NCI-H748 treated with DMSO at 0.1 percent for 48 hours (cell line): ENCODE results near the gene SOX14.

Experiments
- DNase-seq: peaks from one replicate; lab custom pipeline; 2025; lab: John Stamatoyannopoulos, UW

SOX14 gene

DNA sequence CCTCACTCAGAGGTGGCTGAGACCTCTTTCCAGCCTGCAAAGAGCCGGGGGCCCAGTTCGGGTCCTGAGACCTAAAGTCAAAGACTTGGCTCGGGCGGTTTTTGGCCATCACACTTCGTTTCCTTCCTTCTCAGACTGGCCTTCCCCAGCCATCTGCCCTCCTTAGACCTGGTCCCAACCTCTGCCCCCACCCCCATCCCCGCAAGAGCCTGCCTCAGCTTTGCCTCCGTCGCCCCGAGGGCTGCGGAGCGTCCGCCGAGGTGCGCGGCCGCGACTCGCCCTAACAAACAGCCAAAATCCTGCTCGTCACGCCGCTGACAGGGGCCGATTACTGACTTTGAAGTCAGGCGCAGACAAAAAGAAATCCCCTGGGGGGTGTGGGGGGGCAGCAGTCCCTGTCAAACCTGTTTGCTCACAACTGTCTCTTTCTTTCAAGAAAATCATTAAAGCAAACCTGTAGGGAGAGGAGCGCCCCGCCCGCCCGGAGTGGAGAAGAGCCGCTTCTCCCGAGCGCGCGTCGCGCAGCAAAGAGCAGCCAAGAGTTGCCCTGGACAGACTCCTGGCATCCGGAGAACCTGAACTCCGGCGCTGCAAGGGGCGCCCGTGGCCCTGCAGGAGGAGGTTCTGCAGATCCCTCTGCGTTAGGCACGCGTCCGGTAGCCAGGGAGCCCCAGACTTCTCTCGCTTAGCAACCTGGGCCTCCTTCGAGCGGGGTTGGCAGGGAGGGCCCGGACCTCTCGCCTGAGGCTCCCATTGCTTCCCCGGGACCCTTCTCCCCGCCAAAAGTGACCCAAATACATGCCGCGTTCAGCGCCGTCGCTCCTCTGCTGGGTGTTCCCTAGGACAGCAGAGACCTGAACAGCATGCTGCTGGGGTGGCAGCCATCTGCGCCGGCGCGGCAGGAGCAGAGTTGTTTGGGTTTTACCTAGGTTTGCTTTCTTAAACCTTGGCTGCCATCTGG lies 4.5 kb downstream of the SOX14 start:
- DNase-seq = no peak

DNA sequence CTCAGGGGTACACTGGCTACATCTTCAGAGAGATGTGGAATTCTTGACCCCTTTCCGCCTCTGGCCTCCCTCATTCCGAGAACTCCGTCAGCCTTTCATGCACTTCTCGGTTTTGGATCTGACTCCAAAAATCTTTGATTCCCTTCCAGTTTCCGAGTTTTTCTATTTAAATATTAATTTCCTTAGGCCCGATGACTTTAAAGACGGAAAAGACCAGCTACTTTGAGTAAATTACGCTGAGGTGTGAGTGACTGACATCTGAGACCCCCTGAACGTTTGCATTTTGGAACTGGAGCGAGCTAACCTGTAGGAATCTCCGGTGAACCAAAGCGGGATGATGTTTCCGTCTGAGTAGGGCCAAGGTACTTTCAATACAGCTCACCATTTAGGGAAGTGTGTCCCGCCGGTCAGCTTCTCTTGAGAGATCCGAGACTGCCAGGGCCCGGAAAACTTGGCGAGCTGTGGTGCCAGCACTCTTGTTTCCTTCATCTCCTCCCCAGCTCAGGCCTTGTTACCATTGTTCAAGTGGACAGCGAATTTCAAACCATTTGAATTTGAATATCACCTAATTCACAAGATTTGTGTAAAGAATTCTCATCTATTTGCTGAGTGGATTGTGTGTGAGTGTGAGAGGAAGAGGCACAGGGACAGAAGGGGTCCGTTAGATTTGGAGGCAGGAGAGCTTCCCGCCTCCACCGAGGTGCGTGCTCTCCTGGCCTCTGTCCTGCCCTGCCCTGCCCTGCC lies 5.4 kb downstream of the SOX14 start:
- DNase-seq = no peak

DNA sequence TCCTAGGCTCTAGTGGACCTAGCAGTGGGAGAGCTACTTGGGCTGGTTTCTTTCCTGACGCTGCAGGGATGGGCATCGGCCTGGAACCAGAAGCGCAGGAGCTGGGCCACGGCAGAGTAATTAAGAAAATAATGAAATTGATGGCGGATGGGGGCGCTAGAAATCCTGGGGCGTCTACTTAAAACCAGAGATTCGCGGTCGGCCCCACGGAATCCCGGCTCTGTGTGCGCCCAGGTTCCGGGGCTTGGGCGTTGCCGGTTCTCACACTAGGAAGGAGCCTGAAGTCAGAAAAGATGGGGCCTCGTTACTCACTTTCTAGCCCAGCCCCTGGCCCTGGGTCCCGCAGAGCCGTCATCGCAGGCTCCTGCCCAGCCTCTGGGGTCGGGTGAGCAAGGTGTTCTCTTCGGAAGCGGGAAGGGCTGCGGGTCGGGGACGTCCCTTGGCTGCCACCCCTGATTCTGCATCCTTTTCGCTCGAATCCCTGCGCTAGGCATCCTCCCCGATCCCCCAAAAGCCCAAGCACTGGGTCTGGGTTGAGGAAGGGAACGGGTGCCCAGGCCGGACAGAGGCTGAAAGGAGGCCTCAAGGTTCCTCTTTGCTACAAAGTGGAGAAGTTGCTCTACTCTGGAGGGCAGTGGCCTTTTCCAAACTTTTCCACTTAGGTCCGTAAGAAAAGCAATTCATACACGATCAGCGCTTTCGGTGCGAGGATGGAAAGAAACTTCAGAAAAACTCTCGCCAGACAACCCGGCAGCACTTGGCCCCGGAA lies 6.1 kb downstream of the SOX14 start:
- DNase-seq = no peak

DNA sequence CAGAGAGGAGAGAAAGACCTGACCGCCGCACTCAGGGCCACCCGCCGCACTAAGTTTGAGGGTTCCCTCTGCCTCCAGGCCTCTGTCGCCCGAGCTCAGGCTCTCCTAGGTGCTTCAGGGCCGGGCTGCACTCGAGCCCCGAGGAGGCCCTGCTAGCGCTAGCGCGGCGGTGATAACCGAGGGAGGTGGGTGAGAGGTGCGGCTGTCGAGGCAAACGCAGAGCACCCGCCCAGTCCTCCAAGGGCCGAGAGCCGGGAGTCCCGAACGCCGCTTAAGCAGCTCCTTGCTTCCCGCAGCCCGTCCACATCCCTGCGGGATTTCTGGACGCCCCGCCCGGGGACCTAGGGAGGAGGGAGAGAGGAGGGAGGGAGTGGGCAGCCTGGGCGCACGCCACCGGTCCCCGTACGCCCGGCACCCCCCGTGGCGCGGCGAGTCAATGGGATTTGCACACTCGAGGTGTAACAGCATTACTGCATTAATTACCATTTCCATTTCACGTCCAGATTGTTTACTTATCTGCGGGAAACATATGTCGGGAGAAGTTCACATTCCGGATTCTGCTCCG lies 6.8 kb downstream of the SOX14 start:
- DNase-seq = no peak

DNA sequence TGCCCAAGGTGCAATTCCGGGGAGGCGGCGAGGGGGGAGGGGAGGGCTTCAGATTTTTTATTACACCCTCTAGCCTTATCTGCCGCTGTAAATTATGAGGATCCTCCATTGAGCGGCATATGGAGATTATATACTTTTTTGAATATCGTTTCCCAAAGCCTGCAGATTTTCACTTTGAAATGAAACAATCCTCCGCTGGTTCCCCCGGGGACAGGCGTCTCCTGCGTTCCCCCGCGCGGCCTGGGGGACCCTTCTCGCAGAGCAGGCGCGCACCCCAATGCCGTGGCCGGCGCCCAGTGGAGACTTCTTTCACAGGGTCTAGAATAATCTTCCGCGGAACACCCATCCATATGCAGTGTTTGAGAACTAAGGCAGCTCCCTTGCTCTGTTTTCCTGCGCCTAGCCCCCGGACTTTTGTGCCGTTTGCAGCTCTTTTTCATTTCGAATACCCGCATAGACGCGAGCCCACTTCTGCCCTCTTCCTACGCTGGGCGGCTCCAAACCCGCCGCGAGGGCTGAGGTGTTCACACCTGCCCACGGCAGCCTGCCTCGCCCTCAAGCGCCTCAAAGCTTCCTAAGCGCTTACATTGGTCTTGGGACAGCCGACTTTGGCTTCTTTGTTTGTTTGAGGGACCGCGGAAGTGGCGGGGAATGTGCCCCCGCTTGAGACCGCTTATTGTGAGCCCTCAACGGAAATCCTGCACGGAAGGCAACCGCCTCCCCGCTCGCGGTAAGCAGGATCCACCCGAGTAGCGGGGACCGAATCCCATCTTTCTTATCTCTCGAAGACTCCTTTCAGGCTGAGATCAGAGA lies 7.5 kb downstream of the SOX14 start:
- no peak for DNase-seq

DNA sequence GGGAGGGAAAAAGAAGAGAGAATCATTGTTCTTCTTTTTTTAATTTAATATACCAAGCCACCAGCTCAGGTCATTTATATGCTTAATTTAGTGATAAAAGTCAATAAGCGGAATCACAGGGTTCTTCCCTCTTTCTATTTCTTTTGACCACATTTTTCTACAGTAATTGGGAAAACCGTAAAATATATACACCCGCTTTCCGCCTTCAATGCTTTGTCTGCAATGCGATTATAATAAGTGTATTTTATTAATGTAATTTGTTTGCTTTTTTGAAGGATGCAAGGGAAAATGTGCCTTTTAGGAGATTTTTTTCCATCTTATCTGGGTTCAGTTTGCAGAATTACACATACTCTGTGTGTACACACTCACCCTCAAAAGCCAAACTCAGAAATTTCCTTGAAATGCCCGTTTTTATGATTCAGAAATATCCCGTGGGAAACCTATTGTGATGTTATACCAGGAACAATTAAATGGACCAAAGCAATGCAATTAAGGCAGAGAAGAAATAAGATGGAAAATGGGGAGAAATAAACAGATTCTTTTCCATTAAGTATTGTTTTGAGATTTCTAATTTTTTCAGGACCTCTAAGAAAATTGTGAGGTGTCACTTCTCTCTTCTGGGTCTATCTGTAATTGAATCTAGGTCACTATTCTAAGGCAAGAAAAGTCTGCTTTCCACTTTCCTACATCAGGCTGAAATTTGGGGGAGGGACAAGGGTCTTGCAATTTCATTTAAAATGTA lies 8.3 kb downstream of the SOX14 start:
- no peak for DNase-seq

DNA sequence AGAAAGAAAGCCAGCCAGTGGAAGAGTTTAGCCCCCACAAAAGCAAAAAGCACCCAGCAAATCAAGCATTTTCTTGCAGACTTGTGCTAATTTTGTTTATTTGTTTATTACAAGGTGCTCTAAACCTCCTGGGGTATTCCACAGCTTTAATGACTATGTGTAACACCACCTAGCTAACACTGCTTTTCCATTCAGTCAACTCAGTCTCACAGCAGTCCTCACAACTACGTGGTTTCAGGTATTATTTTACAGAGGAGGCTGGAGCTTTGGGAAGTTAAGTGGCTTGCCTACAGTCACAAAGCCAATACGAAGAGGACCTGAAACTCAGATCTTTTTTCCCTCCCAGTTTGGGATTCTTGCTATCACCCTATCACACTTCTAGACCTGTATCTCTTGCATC lies 14.8 kb downstream of the SOX14 start:
- no peak for DNase-seq

DNA sequence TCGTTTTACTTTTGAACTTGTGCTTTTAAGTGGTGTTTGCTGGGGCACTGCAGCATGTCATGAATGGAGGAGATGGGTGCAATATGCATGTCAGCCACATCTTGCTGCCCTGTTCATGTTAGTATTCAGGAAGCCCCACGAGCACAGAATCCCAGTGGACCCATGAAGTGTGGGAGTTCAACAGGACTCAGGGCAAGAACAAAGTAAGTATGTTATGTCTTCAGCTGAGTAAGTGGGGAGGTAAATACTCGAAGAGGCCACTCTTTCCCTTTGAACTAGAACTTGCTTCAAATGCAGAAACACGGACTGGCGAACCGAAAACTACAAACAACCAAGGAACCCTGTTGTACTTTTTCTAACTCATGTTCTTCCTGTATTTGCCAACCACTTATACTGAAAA lies 23.4 kb downstream of the SOX14 start:
- no peak for DNase-seq

DNA sequence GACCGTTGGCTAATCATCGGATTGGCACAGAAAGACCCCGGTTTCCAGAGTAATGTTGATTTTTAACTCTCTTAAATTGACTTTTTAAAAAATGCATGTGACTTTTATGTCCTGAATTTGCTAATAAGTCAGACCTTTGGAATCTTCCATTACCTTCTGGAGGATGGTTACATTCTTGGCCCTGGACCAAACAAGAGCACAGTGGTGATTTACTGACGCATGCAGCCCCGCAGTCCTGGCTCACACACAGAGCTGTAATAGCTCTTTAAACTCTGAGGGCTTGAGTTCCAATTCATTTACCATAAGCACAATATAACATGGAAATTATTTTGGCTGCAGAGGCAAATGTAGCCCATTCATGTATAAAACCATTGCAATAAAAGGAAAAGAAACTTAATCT lies 25.1 kb downstream of the SOX14 start:
- DNase-seq = no peak

DNA sequence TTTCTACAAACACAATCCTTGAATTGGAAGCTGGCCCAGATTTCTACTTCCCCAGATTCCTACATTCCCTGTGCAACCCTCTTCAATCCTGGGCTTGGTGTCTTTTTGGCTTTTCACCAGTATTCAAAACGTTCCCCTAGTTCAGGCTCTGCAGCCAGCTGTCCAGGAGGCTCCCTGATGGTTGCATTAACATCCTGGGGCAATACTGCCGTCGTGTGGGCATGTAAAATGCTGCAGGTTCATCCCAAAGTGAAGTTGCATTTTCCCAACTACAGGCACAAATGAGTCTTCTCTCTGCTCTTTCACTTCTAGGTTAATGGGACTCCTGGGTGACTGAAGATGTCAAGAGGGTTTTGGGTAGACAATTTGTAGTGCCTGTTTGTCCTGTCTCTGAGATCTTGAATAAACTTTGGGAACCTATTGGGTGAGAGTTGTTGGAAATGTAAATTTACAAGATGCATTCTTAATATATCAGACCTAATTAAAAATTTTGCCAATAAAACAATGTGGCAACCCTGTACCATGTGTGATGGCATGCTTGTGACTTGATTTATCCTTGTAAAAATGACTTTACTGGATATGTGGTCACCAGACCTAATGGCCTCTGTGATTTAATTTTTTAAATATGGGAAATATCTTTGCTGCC lies 28.6 kb downstream of the SOX14 start:
- no peak for DNase-seq

DNA sequence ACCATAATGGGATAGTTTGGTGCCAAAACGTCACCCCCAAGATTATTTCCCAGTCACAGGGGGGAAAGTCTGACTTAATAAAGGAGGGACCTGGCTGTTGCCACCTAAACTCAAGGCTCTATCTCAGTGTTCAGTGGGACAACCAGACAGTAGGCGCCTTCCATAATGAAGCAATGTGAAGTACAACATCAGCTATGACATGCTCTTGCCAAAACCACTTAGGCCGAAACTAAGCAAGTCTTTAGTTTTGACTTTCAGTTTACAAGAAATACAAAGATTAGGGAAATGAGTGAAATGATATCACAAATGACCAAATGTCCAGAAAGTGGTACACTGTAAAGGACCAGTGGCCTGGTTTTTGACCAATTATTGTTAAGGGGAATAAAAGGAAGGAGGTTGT lies 32.9 kb downstream of the SOX14 start:
- no peak for DNase-seq

DNA sequence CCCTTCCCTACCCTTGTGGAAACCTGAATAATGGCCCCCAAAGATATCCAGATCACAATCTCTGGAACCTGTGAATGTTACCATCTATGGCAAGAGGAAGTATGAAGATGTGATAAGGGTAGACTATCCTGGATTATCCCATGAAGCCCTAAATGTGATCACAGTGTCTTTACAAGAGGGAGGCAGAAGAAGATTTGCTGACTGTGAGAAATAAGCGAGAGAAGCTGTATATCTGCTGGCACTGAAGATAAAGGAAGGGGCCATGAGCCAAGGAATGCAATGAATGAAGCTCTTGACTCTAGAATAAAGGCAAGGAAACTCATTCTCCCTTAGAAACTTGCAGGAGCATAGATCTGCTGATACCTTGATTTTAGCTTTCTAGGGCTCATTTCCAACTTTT lies 39.1 kb downstream of the SOX14 start:
- no peak for DNase-seq

DNA sequence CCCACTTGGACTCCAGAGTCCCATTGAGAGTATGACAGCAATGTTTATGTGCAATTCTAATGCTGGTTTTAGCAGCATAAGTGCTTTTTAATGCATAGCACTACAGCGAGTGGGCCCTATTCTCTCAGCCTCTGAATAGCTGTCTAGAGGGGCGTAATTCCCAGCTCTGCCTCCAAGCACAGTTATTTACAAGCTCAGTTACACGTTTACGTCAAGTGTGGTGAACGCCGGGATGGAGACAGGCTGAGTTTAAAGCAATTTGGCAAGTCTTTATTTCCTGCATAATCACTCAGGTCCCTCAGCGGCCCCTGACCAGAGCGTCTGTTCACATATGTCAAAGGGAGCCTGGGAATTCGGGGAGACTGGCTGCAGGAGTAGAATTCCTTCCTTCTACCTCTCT lies 43.9 kb downstream of the SOX14 start:
- DNase-seq = no peak

DNA sequence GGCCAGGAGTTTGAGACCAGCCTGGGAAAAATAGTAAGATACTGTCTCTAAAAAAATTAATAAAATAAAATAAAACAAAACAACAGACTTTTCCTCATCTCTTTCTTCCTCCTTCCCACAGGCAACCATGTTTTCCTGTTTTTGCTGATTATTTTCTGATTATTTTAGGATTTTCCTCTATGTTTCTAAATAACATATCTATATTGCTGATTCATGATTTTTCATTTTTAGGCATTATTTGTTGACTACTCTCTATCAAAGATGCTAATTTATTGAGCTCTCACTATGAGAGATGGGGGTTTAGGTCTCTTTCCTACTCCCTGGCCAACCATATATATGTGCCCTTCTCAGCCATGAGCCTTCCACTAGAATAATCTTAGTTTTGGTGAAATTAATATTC lies 45.4 kb downstream of the SOX14 start:
- no peak for DNase-seq

DNA sequence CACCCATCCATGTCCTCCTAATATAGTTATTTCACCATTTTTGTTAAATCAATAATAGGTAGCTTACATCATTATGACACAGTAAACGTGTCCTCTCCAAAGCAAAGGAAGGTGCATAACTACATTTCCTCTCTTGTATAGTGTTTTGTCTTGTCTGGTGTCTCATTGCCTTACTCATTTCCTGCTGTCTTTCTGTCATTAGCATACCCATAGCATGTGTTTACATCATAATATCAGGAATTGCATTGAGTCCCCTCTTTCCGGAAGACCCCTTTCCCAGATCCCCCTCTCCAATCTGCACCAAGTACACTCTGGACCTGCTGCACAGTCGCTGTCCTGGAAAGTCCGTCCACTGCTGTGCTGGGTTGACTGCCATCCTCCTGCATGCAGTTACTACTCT lies 47.9 kb downstream of the SOX14 start:
- no peak for DNase-seq

DNA sequence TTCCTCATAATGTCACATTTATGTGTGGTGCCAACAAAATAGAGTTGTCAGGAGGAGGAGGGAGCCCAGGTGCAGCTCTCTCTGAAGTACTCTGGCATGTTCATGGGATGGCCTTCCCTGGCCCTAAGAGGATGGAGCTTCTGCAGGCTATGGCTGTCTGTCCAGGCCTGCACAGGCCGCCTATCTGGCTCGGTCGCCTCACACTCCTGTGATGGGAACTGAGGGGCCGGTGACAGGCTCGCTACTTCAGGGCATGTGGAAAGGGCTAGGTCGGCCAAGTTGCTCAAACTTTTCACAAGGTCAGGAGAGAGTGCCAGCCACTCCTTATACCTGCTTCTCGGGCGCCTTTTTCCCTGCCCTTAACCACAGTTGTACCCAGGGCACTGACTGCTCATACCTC lies 51.1 kb downstream of the SOX14 start:
- DNase-seq = no peak
